Endothelial cell of umbilical vein (primary cell): Measurements from ENCODE around the gene CDK5RAP2.

Source experiments
- CTCF ChIP-seq, 2 donors: IDR thresholded peaks; 1 replicate in 1 of 2; 2 replicates in 1 of 2; pipeline ENCODE4 v1.5.1; 2011; ENCODE audit warnings: low read length in 2 of 2, mild to moderate bottlenecking in 2 of 2, moderate library complexity in 2 of 2, control low read depth in 1 of 2, inconsistent platforms in 1 of 2, low read depth in 1 of 2; ENCODE audit not compliant: insufficient read depth in 1 of 2; ENCODE audit errors: extremely low read depth in 1 of 2
- EZH2 ChIP-seq: IDR thresholded peaks from 2 replicates; pipeline ENCODE4 v1.6.1; 2012; ENCODE audit warnings: borderline replicate concordance, low read depth, mild to moderate bottlenecking, moderate library complexity, low read length, inconsistent platforms; ENCODE audit not compliant: severe bottlenecking
- POLR2A ChIP-seq: IDR thresholded peaks from 2 replicates; pipeline ENCODE4 v1.6.1; 2012; ENCODE audit warnings: low read depth, mild to moderate bottlenecking, control low read depth, low read length

GRCh38 chr9:120403543-120403856, 176.5 kb downstream of the CDK5RAP2 start:
- no peak for TF ChIP-seq CTCF (IDR thresholded peaks at IDR 0.05; ENCODE audit: extremely low read depth in 1 of 2, insufficient read depth in 1 of 2, low read depth in 1 of 2, low read length in 2 of 2)
- no peak for TF ChIP-seq EZH2
- TF ChIP-seq POLR2A: no peak
